Upper lobe of left lung (tissue), 6 donors: ENCODE data around the gene POGZ. TPM values are rescaled to one million over a fixed set of nuclear protein-coding genes. Genes with fewer than 3 reads are reported as not detected.

ENCODE experiments used
- ATAC-seq, 2 donors: fragments of 200-7000 bp; cut with Tn5 transposase; one replicate each; pipeline ENCODE4 v1.9.1; 2022; ENCODE audit warnings: mild to moderate bottlenecking in 2 of 2, moderate library complexity in 2 of 2; ENCODE audit not compliant: low FRiP score in 2 of 2
- DNase-seq, 2 donors: peaks; one replicate each; pipeline ENCODE4 v3.0.0-alpha.2; 2019 to 2020
- H3K27ac ChIP-seq, 4 donors: fragments of 200-600 bp; sonication (generic); one replicate each; pipeline ENCODE4 v1.5.1; 2016 to 2019
- H3K27me3 ChIP-seq, 4 donors: fragments of 200-600 bp; sonication (generic); one replicate each; pipeline ENCODE4 v1.5.1; 2017 to 2019
- H3K36me3 ChIP-seq, 4 donors: fragments of 200-600 bp; sonication (generic); one replicate each; pipeline ENCODE4 v1.5.1; 2016 to 2019
- H3K4me1 ChIP-seq, 4 donors: fragments of 200-600 bp; sonication (generic); one replicate each; pipeline ENCODE4 v1.5.1; 2018 to 2019
- H3K4me3 ChIP-seq, 4 donors: fragments of 200-600 bp; sonication (generic); one replicate each; pipeline ENCODE4 v1.5.1; 2017 to 2019; ENCODE audit warnings: mild to moderate bottlenecking in 2 of 4, moderate library complexity in 1 of 4
- H3K9me3 ChIP-seq, 4 donors: fragments of 200-600 bp; sonication (generic); one replicate each; pipeline ENCODE4 v1.5.1; 2018 to 2019
- CTCF ChIP-seq, 6 experiments: fragments of 450-650 bp in 4 of 6; fragments of 200-600 bp in 2 of 6; sonication (generic) in 2 of 6; IDR thresholded peaks; one replicate each; pipeline ENCODE4 v1.5.1; 2016 to 2019; ENCODE audit warnings: antibody characterized with exemption in 6 of 6
- EP300 ChIP-seq, 4 donors: sonication (generic); formaldehyde crosslinking; IDR thresholded peaks; one replicate each; pipeline ENCODE4 v1.5.1; 2017; ENCODE audit warnings: antibody characterized with exemption in 4 of 4, control low read depth in 2 of 4
- POLR2A ChIP-seq, 4 donors: fragments of 450-650 bp; IDR thresholded peaks; one replicate each; pipeline ENCODE4 v1.5.1; 2016 to 2017; ENCODE audit warnings: antibody characterized with exemption in 4 of 4, mild to moderate bottlenecking in 2 of 4
- POLR2AphosphoS5 ChIP-seq, 2 donors: sonication (generic); formaldehyde crosslinking; IDR thresholded peaks; one replicate each; pipeline ENCODE4 v1.5.1; 2017; ENCODE audit warnings: antibody characterized with exemption in 2 of 2
- WGBS, 2 donors: methylation state at CpG; one replicate each; pipeline ENCODE4 v1.1.5; 2017 to 2018; 5-methylcytosine and 5-hydroxymethylcytosine counted together
- total RNA-seq, 6 donors: library from RNA; depleted of rRNA in 4 of 6; stranded (reverse); fragments of >200 nt in 4 of 6; gene quantifications; one replicate each; pipeline versions ENCODE4 v1.1.0 to v1.2.1, GENCODE V29; 2016 to 2021
- donor health status: DM: no; HTN: no; CAD: no; lungs with moderate emphysema.
- donor health status: DM: no; HTN: yes; CAD: no; lungs with severe emphysema.

POGZ gene
- total RNA-seq, 6 donors from 2014 or later, result 34.2 to 148 (median 67.9) TPM

DNA sequence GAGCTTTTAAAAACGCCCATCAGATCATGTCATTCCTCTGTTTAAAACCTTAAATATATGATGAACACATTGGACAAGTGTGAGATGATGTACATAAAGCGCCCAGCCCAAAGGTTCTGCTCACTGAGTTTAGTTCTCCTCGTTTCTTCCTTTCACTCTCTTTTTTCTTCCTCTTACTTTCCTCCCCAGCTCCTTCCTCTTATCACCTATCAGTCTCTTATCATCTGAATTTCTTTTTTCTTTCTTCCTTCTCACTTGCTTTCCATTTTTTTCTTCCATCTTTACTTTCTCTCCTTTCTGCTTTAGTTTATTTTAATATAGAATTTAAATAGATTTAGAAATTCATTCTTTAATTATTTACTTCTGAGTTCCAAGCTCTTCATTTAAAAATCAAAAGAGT, 17.8 kb upstream of the POGZ start:
- Histone ChIP-seq H3K27me3 (no peaks in the 10 kb centered on the region), H3K36me3 (no peaks in the 10 kb centered on the region), H3K27ac (no peak overlapping the region), H3K4me3 (no peak overlapping the region), H3K4me1 (peaks cover 0 to 10% (median 4%) of the 10 kb centered on the region in 4 donors), H3K9me3 (peaks cover 0 to 3% (median 2%) of the 10 kb centered on the region in 4 donors)
- 75 to 83% methylated on average over 3 of the region's 3 CpGs for WGBS, 2 donors
- TF ChIP-seq CTCF (IDR thresholded peaks at IDR 0.05) (no peak), POLR2AphosphoS5 (IDR thresholded peaks at IDR 0.05) (no peak), EP300 (IDR thresholded peaks at IDR 0.05) (no peak), POLR2A (IDR thresholded peaks at IDR 0.05) (no peak)
- ATAC-seq (no peak), DNase-seq (no peak)

DNA sequence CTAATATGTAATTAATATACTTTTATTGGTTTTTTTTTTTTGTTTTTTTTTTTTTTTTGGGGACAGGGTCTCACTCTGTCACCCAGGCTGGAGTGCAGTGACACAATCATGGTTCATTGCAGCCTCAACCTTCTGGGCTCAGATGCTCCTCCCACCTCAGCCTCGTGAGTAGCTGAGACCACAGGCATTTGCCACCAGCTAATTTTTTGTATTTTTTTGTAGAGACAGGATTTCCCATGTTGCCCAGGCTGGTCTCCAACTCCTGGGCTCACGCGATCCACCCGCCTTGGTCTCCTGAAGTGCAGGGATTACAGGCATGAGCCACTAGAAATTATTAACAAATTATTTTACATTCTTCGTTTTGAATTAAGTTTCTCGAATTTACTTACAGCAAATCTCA, 16.8 kb upstream of the POGZ start:
- H3K9me3 ChIP-seq, result no peaks in the 10 kb centered on the region
- no peak overlapping the region for H3K4me3 ChIP-seq
- ATAC-seq, result no peak
- no peak for TF ChIP-seq POLR2AphosphoS5 (IDR thresholded peaks at IDR 0.05)
- no peak for TF ChIP-seq CTCF (IDR thresholded peaks at IDR 0.05)
- TF ChIP-seq POLR2A (IDR thresholded peaks at IDR 0.05), result no peak
- no peak for TF ChIP-seq EP300 (IDR thresholded peaks at IDR 0.05)
- H3K4me1 ChIP-seq, result peaks cover 0 to 10% (median 4%) of the 10 kb centered on the region in 4 donors
- no peaks in the 10 kb centered on the region for H3K36me3 ChIP-seq
- no peaks in the 10 kb centered on the region for H3K27me3 ChIP-seq
- no peak for DNase-seq
- no peak overlapping the region for H3K27ac ChIP-seq
- WGBS, 2 donors, result 81 to 88% methylated on average over 6 of the region's 6 CpGs

DNA sequence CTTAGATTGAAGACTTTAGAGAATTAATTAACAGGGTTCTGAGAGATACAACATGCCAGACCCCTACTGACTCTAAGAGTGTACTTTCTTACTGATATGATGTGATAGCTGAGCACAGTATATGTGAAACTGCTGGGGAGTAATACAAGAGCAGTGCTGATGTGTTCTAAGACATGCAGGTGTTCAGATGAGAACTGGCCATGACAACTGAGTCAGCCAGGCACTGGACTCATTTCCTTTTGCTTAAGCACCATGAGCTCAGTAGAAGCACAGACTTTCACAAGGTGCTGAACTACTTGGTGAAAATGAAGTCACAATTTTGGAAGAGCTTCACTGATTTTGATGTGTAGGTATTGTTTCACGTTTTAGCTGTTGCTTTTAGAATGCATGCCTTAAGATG, 15.9 kb upstream of the POGZ start:
- H3K36me3 ChIP-seq, result no peaks in the 10 kb centered on the region
- TF ChIP-seq EP300 (IDR thresholded peaks at IDR 0.05), result no peak
- no peak for TF ChIP-seq CTCF (IDR thresholded peaks at IDR 0.05)
- TF ChIP-seq POLR2A (IDR thresholded peaks at IDR 0.05), result no peak
- no peak for TF ChIP-seq POLR2AphosphoS5 (IDR thresholded peaks at IDR 0.05)
- H3K4me1 ChIP-seq, result peaks cover 0 to 10% (median 4%) of the 10 kb centered on the region in 4 donors
- no peaks in the 10 kb centered on the region for H3K9me3 ChIP-seq
- ATAC-seq, result no peak
- no peak for DNase-seq
- H3K4me3 ChIP-seq, result no peak overlapping the region
- WGBS, 2 donors, result 77 to 89% methylated on average over 1 of the region's 1 CpG
- H3K27me3 ChIP-seq, result no peaks in the 10 kb centered on the region
- H3K27ac ChIP-seq, result no peak overlapping the region

GRCh38 chr1:151474745-151475144, 15.5 kb upstream of the POGZ start:
- TF ChIP-seq EP300 (IDR thresholded peaks at IDR 0.05) (no peak), POLR2A (IDR thresholded peaks at IDR 0.05) (no peak), CTCF (IDR thresholded peaks at IDR 0.05) (no peak), POLR2AphosphoS5 (IDR thresholded peaks at IDR 0.05) (no peak)
- Histone ChIP-seq H3K27me3 (no peaks in the 10 kb centered on the region), H3K4me3 (no peak overlapping the region), H3K4me1 (peaks cover 0 to 10% (median 4%) of the 10 kb centered on the region in 4 donors), H3K9me3 (no peaks in the 10 kb centered on the region), H3K27ac (no peak overlapping the region), H3K36me3 (no peaks in the 10 kb centered on the region)
- no peak for ATAC-seq
- WGBS, 2 donors, result 87 to 96% methylated on average over 3 of the region's 3 CpGs
- DNase-seq, result no peak
